H54 (cell line): ENCODE data around the gene ALK.

Experiments
- DNase-seq: peaks from one replicate; pipeline ENCODE4 v3.0.0; 2011; ENCODE audit warnings: low spot score, mixed read lengths; ENCODE audit not compliant: insufficient read length
- FAIRE-seq: peaks from 3 replicates; lab custom pipeline; 2011; peaks lifted over from hg19 to GRCh38; lab: Jason Lieb, UNC
- POLR2A ChIP-seq: IDR thresholded peaks from 2 replicates; pipeline ENCODE4 v1.6.1; 2011; ENCODE audit warnings: low read depth, mild to moderate bottlenecking, low read length

The ALK gene

GRCh38 chr2:29601872-29602271 is 319.5 kb downstream of the ALK start:
- FAIRE-seq (no peak), DNase-seq (no peak)
- no peak for TF ChIP-seq POLR2A

- FAIRE-seq = no peak
- DNase-seq = no peak
Measured at GRCh38 chr2:29601321-29601720, 320.1 kb downstream of the ALK start.

GRCh38 chr2:29599946-29600345 is 321.4 kb downstream of the ALK start:
- no peak for TF ChIP-seq POLR2A
- no peak for DNase-seq
- no peak for FAIRE-seq

More at GRCh38 chr2:29601321-29601720, 320.1 kb downstream of the ALK start:
- no peak for TF ChIP-seq POLR2A

DNA sequence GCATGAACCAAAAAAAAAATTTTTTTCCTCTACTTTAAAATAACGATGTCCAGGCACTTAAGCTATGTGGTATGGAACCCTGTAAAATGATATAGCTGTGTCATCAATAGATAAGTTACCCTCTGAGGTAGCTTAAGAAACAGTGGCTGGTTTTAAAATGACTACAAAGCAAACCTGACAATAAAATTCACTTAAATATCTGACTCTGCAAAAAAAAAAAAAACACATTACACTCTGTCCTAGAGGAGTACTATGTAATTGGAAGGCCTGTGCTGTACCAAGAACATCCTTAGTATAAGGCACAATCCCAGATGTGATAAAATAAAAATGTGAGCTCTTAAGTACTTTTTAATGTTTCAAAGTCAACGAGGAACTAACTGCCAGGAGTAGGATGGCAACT is 322.4 kb downstream of the ALK start:
- DNase-seq (no peak), FAIRE-seq (no peak)
- no peak for TF ChIP-seq POLR2A

- DNase-seq (no peak), FAIRE-seq (no peak)
- TF ChIP-seq POLR2A = no peak
Measured at GRCh38 chr2:29597035-29597434, 324.4 kb downstream of the ALK start.

- TF ChIP-seq POLR2A = no peak
- FAIRE-seq (no peak), DNase-seq (no peak)
Measured at GRCh38 chr2:29596584-29596983, 324.8 kb downstream of the ALK start.

DNA sequence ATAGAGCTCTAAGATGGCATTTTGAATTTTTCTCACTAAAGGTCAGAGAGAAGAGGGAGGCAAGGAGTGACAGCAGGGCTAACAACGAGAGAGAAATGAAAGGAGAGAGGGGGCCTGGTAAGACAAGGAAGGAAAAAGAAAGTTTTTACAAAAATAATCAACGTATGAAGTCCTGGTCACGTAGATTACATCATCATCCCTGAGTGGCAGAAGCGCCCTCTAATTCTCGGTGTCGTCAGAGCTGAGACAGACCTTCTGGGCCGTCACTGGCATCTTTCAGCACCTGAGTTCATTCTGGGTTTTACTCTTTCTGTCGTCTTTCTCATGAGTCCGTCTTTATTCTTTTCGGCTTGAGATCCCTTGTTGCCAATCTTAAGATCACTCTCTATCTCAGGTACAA is 329.8 kb downstream of the ALK start:
- FAIRE-seq (no peak), DNase-seq (no peak)
- no peak for TF ChIP-seq POLR2A

DNA sequence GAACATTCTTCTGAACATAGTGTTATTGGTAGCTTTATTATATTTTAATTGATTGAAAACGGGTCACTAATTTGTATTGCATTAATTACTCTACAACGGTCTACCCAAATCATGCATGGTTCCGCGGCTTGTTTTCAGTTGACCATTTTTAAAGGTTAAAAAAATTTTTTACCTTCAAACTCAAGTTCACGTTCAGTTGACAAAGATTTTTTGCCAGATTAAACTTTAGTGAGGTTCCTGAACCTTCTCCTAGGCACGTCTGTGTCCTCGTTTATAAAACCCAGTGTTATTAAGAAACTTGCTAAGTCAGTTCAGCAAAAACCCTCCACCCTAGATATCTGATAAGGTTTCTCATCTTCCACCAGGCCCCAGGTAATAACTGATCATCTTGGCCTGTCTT is 331.2 kb downstream of the ALK start:
- DNase-seq (no peak), FAIRE-seq (no peak)
- TF ChIP-seq POLR2A = no peak

DNA sequence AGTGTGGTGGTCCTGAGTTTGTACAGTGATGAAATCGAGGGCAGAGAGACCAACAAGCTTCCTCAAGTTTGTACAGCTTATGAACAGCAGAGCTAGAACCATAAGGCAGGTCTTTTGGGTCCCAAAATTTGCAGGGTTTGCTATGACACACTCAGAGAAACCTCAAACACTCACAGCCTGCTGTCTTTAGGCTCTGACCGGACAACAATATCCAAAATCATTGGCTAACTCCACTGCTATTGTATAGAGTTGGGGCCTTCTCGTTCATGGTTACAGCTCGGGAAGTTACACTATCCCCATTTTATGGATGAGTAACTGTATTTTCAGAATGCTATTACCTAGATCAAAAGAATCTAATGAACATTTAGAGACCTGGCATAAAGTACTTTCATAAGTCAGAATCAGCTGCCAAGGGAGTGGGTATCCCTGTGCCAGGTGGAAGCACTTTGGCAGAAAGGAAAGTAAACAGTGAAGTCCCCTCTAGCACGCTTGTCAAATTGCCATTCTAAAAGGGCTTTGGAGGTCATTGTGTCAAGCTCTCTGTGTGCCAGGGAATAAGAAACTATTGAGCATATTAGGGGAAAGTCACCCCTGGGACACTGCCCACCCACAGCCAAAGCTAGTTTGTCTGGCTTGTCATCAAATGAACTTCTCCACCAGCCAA is 331.8 kb downstream of the ALK start:
- no peak for DNase-seq

GRCh38 chr2:29587402-29588190 is 333.8 kb downstream of the ALK start:
- DNase-seq (no peak), FAIRE-seq (no peak)
- TF ChIP-seq POLR2A = no peak

More for the DNA sequence above, 331.8 kb downstream of the ALK start:
- FAIRE-seq = no peak
- TF ChIP-seq POLR2A = no peak

DNA sequence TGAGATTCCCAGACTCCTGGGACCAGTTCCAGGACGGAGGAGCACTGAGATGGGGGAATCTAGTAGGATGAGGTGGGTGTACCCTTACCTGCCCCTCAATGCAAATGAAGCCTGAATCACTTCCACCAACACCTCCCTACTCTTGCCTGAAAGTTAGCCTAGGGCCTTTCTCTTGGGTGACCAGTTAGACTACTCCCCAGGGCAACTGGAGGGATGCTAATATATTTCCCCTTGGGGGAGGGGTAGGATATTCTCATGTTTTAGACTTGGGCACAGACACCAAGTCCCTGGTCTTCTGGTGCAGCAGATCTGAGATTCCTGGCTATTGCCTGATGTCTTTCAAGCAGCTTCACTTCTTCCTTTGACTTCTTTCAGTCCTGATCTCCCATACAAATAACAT is 334.5 kb downstream of the ALK start:
- no peak for DNase-seq
- TF ChIP-seq POLR2A = no peak
- no peak for FAIRE-seq

- TF ChIP-seq POLR2A = no peak
- DNase-seq = no peak
- no peak for FAIRE-seq
Measured at GRCh38 chr2:29583548-29584156, 337.7 kb downstream of the ALK start.

DNA sequence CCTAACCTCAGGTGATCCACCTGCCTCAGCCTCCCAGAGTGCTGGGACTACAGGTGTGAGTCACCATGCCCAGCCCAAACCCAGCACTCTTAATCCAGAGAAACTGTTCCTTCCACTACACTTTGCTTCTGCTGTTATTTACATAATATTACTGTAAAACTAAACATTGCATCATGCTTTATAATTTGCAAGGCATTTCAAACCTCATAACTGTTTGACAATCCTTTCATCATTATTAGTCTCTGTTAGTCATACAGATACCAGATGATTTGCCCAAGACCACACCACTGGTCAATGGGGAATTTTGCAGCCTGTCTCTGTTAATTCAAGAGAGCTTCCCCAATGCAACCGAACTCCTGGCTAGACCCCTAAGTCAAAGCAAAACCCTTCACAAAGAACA is 338.3 kb downstream of the ALK start:
- no peak for TF ChIP-seq POLR2A
- FAIRE-seq (no peak), DNase-seq (no peak)

DNA sequence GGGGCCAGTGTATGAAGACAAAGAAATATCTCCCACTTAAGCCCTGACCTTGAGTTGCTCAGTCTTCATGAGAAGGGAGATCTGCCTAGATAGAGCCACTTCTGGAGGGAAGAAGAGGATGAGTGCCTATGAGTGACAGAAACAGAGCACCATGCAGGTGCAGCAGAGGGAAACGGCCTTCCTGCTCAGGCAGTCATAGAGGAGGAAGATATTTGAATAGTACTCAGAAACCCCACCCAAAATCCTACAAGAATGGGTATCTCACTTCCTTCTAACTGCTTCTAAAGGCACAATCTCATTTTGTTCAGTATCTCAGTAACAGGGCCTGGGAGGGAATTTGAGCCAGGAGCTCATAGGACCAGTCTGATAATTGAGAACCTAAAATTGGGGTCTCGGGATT is 339.3 kb downstream of the ALK start:
- no peak for TF ChIP-seq POLR2A
- DNase-seq (no peak), FAIRE-seq (no peak)

GRCh38 chr2:29580223-29580622 is 341.2 kb downstream of the ALK start:
- FAIRE-seq = no peak
- no peak for DNase-seq
- no peak for TF ChIP-seq POLR2A
